ENCODE results near the gene PAX6. TPM values are rescaled to one million over a fixed set of nuclear protein-coding genes. Genes with fewer than 3 reads are reported as not detected.

PAX6 gene
- total and polyA plus RNA-seq, 2 of the 4 experiments (the other 2 are of a cell fraction), result not detected

GRCh38 chr11:31860391-31860790, 49.3 kb upstream of the PAX6 start (continued):
- TF ChIP-seq, protein P1, sequence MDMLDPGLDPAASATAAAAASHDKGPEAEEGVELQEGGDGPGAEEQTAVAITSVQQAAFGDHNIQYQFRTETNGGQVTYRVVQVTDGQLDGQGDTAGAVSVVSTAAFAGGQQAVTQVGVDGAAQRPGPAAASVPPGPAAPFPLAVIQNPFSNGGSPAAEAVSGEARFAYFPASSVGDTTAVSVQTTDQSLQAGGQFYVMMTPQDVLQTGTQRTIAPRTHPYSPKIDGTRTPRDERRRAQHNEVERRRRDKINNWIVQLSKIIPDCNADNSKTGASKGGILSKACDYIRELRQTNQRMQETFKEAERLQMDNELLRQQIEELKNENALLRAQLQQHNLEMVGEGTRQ (IDR thresholded peaks at IDR 0.05; ENCODE audit: low read depth, low read length), result no peak

GRCh38 chr11:31856248-31856647, 45.1 kb upstream of the PAX6 start:
- Histone ChIP-seq H3K4ac (ENCODE audit: low read depth, low read length) (no peak overlapping the region), H3K23ac (ENCODE audit: low read depth, low read length) (no peak overlapping the region), H3K27ac (ENCODE audit: insufficient read depth, low read length) (no peak overlapping the region), H3K4me3 (ENCODE audit: insufficient read depth, low read depth, low read length) (no peak overlapping the region), H2BK20ac (ENCODE audit: low read depth, low read length) (no peak overlapping the region), H3K79me1 (ENCODE audit: low read depth in 1 of 2, low read length in 2 of 2) (no peaks in the 10 kb centered on the region), H2AK9ac (replicated peaks; ENCODE audit: low read depth, low read length, poor library complexity) (no peak overlapping the region), H2BK120ac (ENCODE audit: low read depth, low read length) (no peak overlapping the region), H4K8ac (ENCODE audit: low read depth in 2 of 2, low read length in 2 of 2) (no peak overlapping the region), H4K20me1 (ENCODE audit: insufficient read depth, low read length) (no peaks in the 10 kb centered on the region), H3K9me3 (ENCODE audit: control insufficient read depth, insufficient read depth, low read length) (no peaks in the 10 kb centered on the region), H3K9ac (ENCODE audit: low read depth, low read length) (no peak overlapping the region), H3K18ac (ENCODE audit: low read depth, low read length) (no peak overlapping the region), H3K27me3 (ENCODE audit: control insufficient read depth, insufficient read depth, low read length) (peaks cover 1% of the 10 kb centered on the region), H4K91ac (ENCODE audit: insufficient read depth, low read depth, low read length) (no peak overlapping the region), H2BK5ac (ENCODE audit: low read depth, low read length, poor library complexity, severe bottlenecking) (no peak overlapping the region), H4K5ac (ENCODE audit: low read depth, low read length) (no peak overlapping the region), H3K56ac (ENCODE audit: extremely low read depth, insufficient read depth, low read length) (no peak overlapping the region), H3K9me1 (ENCODE audit: insufficient read depth, low read length) (no peaks in the 10 kb centered on the region), H3K36me3 (ENCODE audit: control insufficient read depth, insufficient read depth, low read length) (no peaks in the 10 kb centered on the region), H3K14ac (replicated peaks; ENCODE audit: low read depth, low read length) (no peak overlapping the region), H2AK5ac (ENCODE audit: low read depth, low read length) (no peak overlapping the region), H3K4me2 (ENCODE audit: low read depth, low read length) (no peak overlapping the region), H2AFZ (replicated peaks; ENCODE audit: low read length, poor library complexity) (no peak overlapping the region), H3K4me1 (ENCODE audit: control insufficient read depth, insufficient read depth, low read length) (no peaks in the 10 kb centered on the region), H2BK15ac (ENCODE audit: low read depth, low read length) (no peak overlapping the region)
- no peak for DNase-seq
- TF ChIP-seq MXI1 (IDR thresholded peaks at IDR 0.05; ENCODE audit: borderline replicate concordance, low read depth, low read length), result no peak
- TF ChIP-seq MAZ (IDR thresholded peaks at IDR 0.05; ENCODE audit: borderline replicate concordance, low read depth, low read length), result no peak
- no peak for TF ChIP-seq ELK1 (IDR thresholded peaks at IDR 0.05; ENCODE audit: borderline replicate concordance, low read depth, low read length)
- TF ChIP-seq BHLHE40 (IDR thresholded peaks at IDR 0.05; ENCODE audit: low read depth, low read length), result no peak
- TF ChIP-seq FOS (IDR thresholded peaks at IDR 0.05; ENCODE audit: low read depth, low read length), result no peak
- TF ChIP-seq NFE2L2 (IDR thresholded peaks at IDR 0.05; ENCODE audit: low read depth, low read length), result no peak
- no peak for TF ChIP-seq POLR2A (IDR thresholded peaks at IDR 0.05; ENCODE audit: low read depth, low read length)
- no peak for TF ChIP-seq CTCF (conservative IDR thresholded peaks at IDR 0.05; ENCODE audit: low read depth, low read length)
- no peak for TF ChIP-seq RCOR1 (IDR thresholded peaks at IDR 0.05; ENCODE audit: insufficient replicate concordance, low read length)
- no peak for ATAC-seq (ENCODE audit: low read depth)
- no TSS peak for BruUV-seq (replicated peaks)
- ChIA-PET CTCF (no interaction called here), POLR2A (ENCODE audit: unreplicated experiment) (no interaction called here)
- intact Hi-C loops (cut with micrococcal nuclease), result no loop called here
- in situ Hi-C loops (cut with MboI; ENCODE audit: low sequenced_read_pairs), result no loop called here
- dilution Hi-C loops (cut with HindIII; ENCODE audit: low sequenced_read_pairs, unreplicated experiment), result no loop called here

Measured in IMR-90 (cell line).